IMR-90 (cell line): ENCODE results near the gene SWI5. TPM values are rescaled to one million over a fixed set of nuclear protein-coding genes. Genes with fewer than 3 reads are reported as not detected.

Experiments
- ATAC-seq: fragments of 200-7000 bp; cut with Tn5 transposase; 2 replicates; pipeline ENCODE4 v1.9.1; 2020; ENCODE audit warnings: low read depth, mild to moderate bottlenecking, moderate library complexity
- BruUV-seq: library from RNA; stranded (reverse); fragments of 400-500 nt; replicated peaks from 2 replicates; lab custom pipeline; 2021; lab: Mats Ljungman, UMichigan
- CTCF ChIA-PET: fragments of 300-600 bp; formaldehyde crosslinking; extraction: SDS; loops from one replicate; lab custom pipeline; 2021; ENCODE audit warnings: antibody characterized with exemption; lab: Yijun Ruan, JAX
- POLR2A ChIA-PET: fragments of 300-600 bp; sonication (Branson Sonifier 250); formaldehyde crosslinking; loops from one replicate; lab custom pipeline; 2022; ENCODE audit warnings: antibody characterized with exemption; ENCODE audit not compliant: unreplicated experiment; lab: Charles Lee
- DNase-seq: peaks from one replicate; pipeline ENCODE4 v3.0.0; 2013
- H2AFZ ChIP-seq: replicated peaks from 2 replicates; pipeline ENCODE3; 2013; ENCODE audit warnings: low read length, mild to moderate bottlenecking; ENCODE audit not compliant: poor library complexity
- H2AK5ac ChIP-seq: 2 replicates; pipeline ENCODE4 v1.6.1; 2013; ENCODE audit warnings: low read depth, low read length, inconsistent platforms
- H2AK9ac ChIP-seq: replicated peaks from 2 replicates; pipeline ENCODE3; 2013; ENCODE audit warnings: mild to moderate bottlenecking, low read depth, low read length, moderate library complexity; ENCODE audit not compliant: poor library complexity
- H2BK120ac ChIP-seq: 2 replicates; pipeline ENCODE4 v1.6.1; 2013; ENCODE audit warnings: low read depth, low read length, inconsistent platforms
- H2BK15ac ChIP-seq: 3 replicates; pipeline ENCODE4 v1.6.1; 2013; ENCODE audit warnings: low read depth, low read length, inconsistent platforms
- H2BK20ac ChIP-seq: 2 replicates; pipeline ENCODE4 v1.6.1; 2013; ENCODE audit warnings: low read depth, mild to moderate bottlenecking, inconsistent platforms, low read length, moderate library complexity
- H2BK5ac ChIP-seq: 2 replicates; pipeline ENCODE4 v1.6.1; 2013; ENCODE audit warnings: mild to moderate bottlenecking, low read depth, low read length, inconsistent platforms; ENCODE audit not compliant: poor library complexity, severe bottlenecking
- H3K14ac ChIP-seq: replicated peaks from 2 replicates; pipeline ENCODE4 v1.6.1; 2013; ENCODE audit warnings: low read depth, low read length, inconsistent platforms
- H3K18ac ChIP-seq: 2 replicates; pipeline ENCODE4 v1.6.1; 2013; ENCODE audit warnings: low read depth, low read length, control low read depth
- H3K23ac ChIP-seq: 2 replicates; pipeline ENCODE4 v1.6.1; 2013; ENCODE audit warnings: low read depth, low read length, inconsistent platforms
- H3K27ac ChIP-seq: 2 replicates; pipeline ENCODE4 v1.5.1; 2013; ENCODE audit warnings: mild to moderate bottlenecking, control low read depth, low read length; ENCODE audit not compliant: insufficient read depth
- H3K27me3 ChIP-seq: 2 replicates; pipeline ENCODE4 v1.6.1; 2013; ENCODE audit warnings: low read length; ENCODE audit not compliant: control insufficient read depth, insufficient read depth
- H3K36me3 ChIP-seq: 2 replicates; pipeline ENCODE4 v1.6.1; 2013; ENCODE audit warnings: low read length, mixed read lengths; ENCODE audit not compliant: control insufficient read depth, insufficient read depth
- H3K4ac ChIP-seq: 2 replicates; pipeline ENCODE4 v1.6.1; 2013; ENCODE audit warnings: low read depth, low read length, inconsistent platforms
- H3K4me1 ChIP-seq: 2 replicates; pipeline ENCODE4 v1.6.1; 2013; ENCODE audit warnings: low read length, mixed read lengths; ENCODE audit not compliant: control insufficient read depth, insufficient read depth
- H3K4me2 ChIP-seq: 2 replicates; pipeline ENCODE4 v1.6.1; 2013; ENCODE audit warnings: low read depth, mild to moderate bottlenecking, control low read depth, low read length, moderate library complexity
- H3K4me3 ChIP-seq: 2 replicates; pipeline ENCODE4 v1.5.1; 2013; ENCODE audit warnings: low read depth, mild to moderate bottlenecking, control low read depth, low read length, moderate library complexity; ENCODE audit not compliant: insufficient read depth
- H3K56ac ChIP-seq: 2 replicates; pipeline ENCODE4 v1.6.1; 2013; ENCODE audit warnings: low read length, inconsistent platforms; ENCODE audit not compliant: insufficient read depth; ENCODE audit errors: extremely low read depth
- H3K79me1 ChIP-seq, 2 experiments: 2 replicates each; pipeline ENCODE4 v1.6.1; 2013; ENCODE audit warnings: low read length in 2 of 2, inconsistent platforms in 1 of 2, low read depth in 1 of 2
- H3K9ac ChIP-seq: 2 replicates; pipeline ENCODE4 v1.6.1; 2013; ENCODE audit warnings: low read depth, low read length, control low read depth
- H3K9me1 ChIP-seq: 2 replicates; pipeline ENCODE4 v1.6.1; 2013; ENCODE audit warnings: low read length, inconsistent platforms; ENCODE audit not compliant: insufficient read depth
- H3K9me3 ChIP-seq: 2 replicates; pipeline ENCODE4 v1.6.1; 2013; ENCODE audit warnings: low read length; ENCODE audit not compliant: control insufficient read depth, insufficient read depth
- H4K20me1 ChIP-seq: 2 replicates; pipeline ENCODE4 v1.6.1; 2013; ENCODE audit warnings: low read length, inconsistent platforms; ENCODE audit not compliant: insufficient read depth
- H4K5ac ChIP-seq: 2 replicates; pipeline ENCODE4 v1.6.1; 2013; ENCODE audit warnings: mild to moderate bottlenecking, low read depth, low read length, control low read depth
- H4K8ac ChIP-seq, 2 experiments: 2 replicates each; pipeline ENCODE4 v1.6.1; 2013; ENCODE audit warnings: low read depth in 2 of 2, low read length in 2 of 2, control low read depth in 1 of 2, inconsistent platforms in 1 of 2
- H4K91ac ChIP-seq: 2 replicates; pipeline ENCODE4 v1.6.1; 2013; ENCODE audit warnings: low read depth, low read length, inconsistent platforms; ENCODE audit not compliant: insufficient read depth
- CEBPB ChIP-seq: IDR thresholded peaks from 2 replicates; pipeline ENCODE4 v1.6.1; 2012; ENCODE audit warnings: low read depth, low read length, improper control_type of control experiment
- ELK1 ChIP-seq: fragments of 150-350 bp; IDR thresholded peaks from 2 replicates; pipeline ENCODE4 v1.6.1; 2016; ENCODE audit warnings: low read depth, mild to moderate bottlenecking, low read length, moderate library complexity, borderline replicate concordance
- NFE2L2 ChIP-seq: fragments of 150-350 bp; IDR thresholded peaks from 2 replicates; pipeline ENCODE4 v1.6.1; 2016; ENCODE audit warnings: low read depth, mild to moderate bottlenecking, low read length
- POLR2A ChIP-seq: IDR thresholded peaks from 2 replicates; pipeline ENCODE4 v1.6.1; 2012; ENCODE audit warnings: mild to moderate bottlenecking, low read depth, low read length
- RCOR1 ChIP-seq: IDR thresholded peaks from 2 replicates; pipeline ENCODE4 v1.6.1; 2012; ENCODE audit warnings: mild to moderate bottlenecking, low read length, improper control_type of control experiment; ENCODE audit not compliant: insufficient replicate concordance
- SMC3 ChIP-seq: fragments of 150-350 bp; IDR thresholded peaks from 2 replicates; pipeline ENCODE4 v1.6.1; 2016; ENCODE audit warnings: low read depth, mild to moderate bottlenecking, antibody characterized with exemption, low read length, moderate library complexity
- WGBS, 2 experiments: methylation state at CpG; one replicate each; pipeline versions ENCODE4 v1.1.5 to v1.1.7; 2013; ENCODE audit warnings: missing lambda C conversion rate in 2 of 2; ENCODE audit not compliant: insufficient read length in 1 of 2; ENCODE audit errors: extremely low coverage in 2 of 2; 5-methylcytosine and 5-hydroxymethylcytosine counted together
- dilution Hi-C: fragments of 300-500 bp; cut with HindIII; formaldehyde crosslinking; loops from one replicate; pipeline ENCODE4 v1.14.3; 2018; ENCODE audit warnings: low sequenced_read_pairs; ENCODE audit not compliant: unreplicated experiment
- in situ Hi-C: fragments of 300-500 bp; cut with MboI; formaldehyde crosslinking; loops from 3 replicates; pipeline ENCODE4 v1.14.3; 2019; ENCODE audit warnings: low sequenced_read_pairs, inconsistent platforms, mixed read lengths
- intact Hi-C: fragments of 100-400 bp; cut with micrococcal nuclease; formaldehyde crosslinking; loops from 2 replicates; pipeline ENCODE4 v1.10.0; 2022
- polyA plus RNA-seq, 3 experiments: library from polyadenylated mRNA; depleted of rRNA; stranded (reverse); fragments of >200 nt; gene quantifications; 2 replicates each; pipeline ENCODE4 v1.2.3, GENCODE V29; 2012; ENCODE audit warnings: low replicate concordance in 1 of 3
- total RNA-seq: library from RNA; depleted of rRNA; stranded (reverse); fragments of >200 nt; gene quantifications from 2 replicates; pipeline ENCODE4 v1.2.3, GENCODE V29; 2012
- TF ChIP-seq, protein P1 (sequence below): conservative IDR thresholded peaks from 2 replicates; pipeline ENCODE4 v1.5.1; 2012; ENCODE audit warnings: mild to moderate bottlenecking, low read depth, low read length, improper control_type of control experiment

SWI5 gene
- total and polyA plus RNA-seq, 2 of the 4 experiments (the other 2 are of a cell fraction): 38.9 to 93.5 TPM

DNA sequence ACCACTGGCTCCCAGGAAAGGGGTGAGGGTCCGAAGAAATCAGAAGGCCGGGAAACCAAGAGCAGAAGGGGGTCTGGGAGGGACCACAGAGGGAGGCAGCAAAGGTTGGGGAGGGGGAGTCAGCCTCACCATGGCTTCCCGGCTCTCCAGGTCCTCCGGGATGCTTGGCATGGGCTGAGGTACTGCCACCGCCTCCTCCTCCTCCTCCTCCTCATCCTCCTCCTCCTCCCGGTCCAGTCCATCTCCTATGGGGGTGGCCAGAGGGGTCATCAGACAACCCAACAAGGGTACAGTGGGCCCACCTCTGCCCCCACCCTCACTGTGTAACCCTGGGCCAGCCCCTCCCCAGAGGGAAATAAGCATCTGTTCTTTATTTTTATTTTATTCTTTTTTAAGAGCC lies 17.8 kb upstream of the SWI5 start:
- Histone ChIP-seq H3K4me1 (no peaks in the 10 kb centered on the region), H4K91ac (no peak overlapping the region), H3K9me1 (no peaks in the 10 kb centered on the region), H3K23ac (no peak overlapping the region), H3K18ac (no peak overlapping the region), H3K27me3 (no peaks in the 10 kb centered on the region), H3K4me3 (no peak overlapping the region), H3K9ac (no peak overlapping the region), H2BK15ac (no peak overlapping the region), H3K4ac (no peak overlapping the region), H2AK5ac (no peak overlapping the region), H4K5ac (no peak overlapping the region), H3K79me1 (peaks cover 5% of the 10 kb centered on the region in 2 experiments; a peak in 1 of 4 replicates), H3K56ac (no peak overlapping the region), H4K8ac (no peak overlapping the region), H3K14ac (no peak overlapping the region), H3K9me3 (no peaks in the 10 kb centered on the region), H2AFZ (no peak overlapping the region), H2BK20ac (no peak overlapping the region), H2AK9ac (no peak overlapping the region), H2BK120ac (no peak overlapping the region), H2BK5ac (no peak overlapping the region), H3K4me2 (no peak overlapping the region), H4K20me1 (peaks cover 12% of the 10 kb centered on the region), H3K36me3 (peaks cover 73% of the 10 kb centered on the region), H3K27ac (no peak overlapping the region)
- ChIA-PET CTCF (no interaction called here), POLR2A (no interaction called here)
- BruUV-seq: no TSS peak
- ATAC-seq (no peak), DNase-seq (no peak)
- intact Hi-C loops: no loop called here
- dilution Hi-C loops: no loop called here
- in situ Hi-C loops: no loop called here
- no CpG with 5 or more reads among the region's 6 CpGs for WGBS, 2 experiments
- TF ChIP-seq SMC3 (no peak), RCOR1 (no peak), NFE2L2 (no peak), ELK1 (no peak), CEBPB (no peak), POLR2A (no peak)
- TF ChIP-seq, protein P1, sequence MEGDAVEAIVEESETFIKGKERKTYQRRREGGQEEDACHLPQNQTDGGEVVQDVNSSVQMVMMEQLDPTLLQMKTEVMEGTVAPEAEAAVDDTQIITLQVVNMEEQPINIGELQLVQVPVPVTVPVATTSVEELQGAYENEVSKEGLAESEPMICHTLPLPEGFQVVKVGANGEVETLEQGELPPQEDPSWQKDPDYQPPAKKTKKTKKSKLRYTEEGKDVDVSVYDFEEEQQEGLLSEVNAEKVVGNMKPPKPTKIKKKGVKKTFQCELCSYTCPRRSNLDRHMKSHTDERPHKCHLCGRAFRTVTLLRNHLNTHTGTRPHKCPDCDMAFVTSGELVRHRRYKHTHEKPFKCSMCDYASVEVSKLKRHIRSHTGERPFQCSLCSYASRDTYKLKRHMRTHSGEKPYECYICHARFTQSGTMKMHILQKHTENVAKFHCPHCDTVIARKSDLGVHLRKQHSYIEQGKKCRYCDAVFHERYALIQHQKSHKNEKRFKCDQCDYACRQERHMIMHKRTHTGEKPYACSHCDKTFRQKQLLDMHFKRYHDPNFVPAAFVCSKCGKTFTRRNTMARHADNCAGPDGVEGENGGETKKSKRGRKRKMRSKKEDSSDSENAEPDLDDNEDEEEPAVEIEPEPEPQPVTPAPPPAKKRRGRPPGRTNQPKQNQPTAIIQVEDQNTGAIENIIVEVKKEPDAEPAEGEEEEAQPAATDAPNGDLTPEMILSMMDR: no peak
